GM12874 (cell line): ENCODE measurements around the gene GEMIN7.

Source experiments
- CTCF ChIP-seq: IDR thresholded peaks from 2 replicates; pipeline ENCODE4 v1.5.1; 2011; ENCODE audit warnings: low read depth, mild to moderate bottlenecking, control low read depth, low read length, moderate library complexity; ENCODE audit not compliant: insufficient read depth

GEMIN7 gene

GRCh38 chr19:45117167-45117594, 38.1 kb downstream of the GEMIN7 start:
- no peak for TF ChIP-seq CTCF

- TF ChIP-seq CTCF, result no peak
These were observed 38.6 kb downstream of the GEMIN7 start for GRCh38 chr19:45117671-45118070.

GRCh38 chr19:45118106-45118505, 39.0 kb downstream of the GEMIN7 start:
- no peak for TF ChIP-seq CTCF

- TF ChIP-seq CTCF, result no peak
These were observed 40.5 kb downstream of the GEMIN7 start for GRCh38 chr19:45119582-45119981.

- no peak for TF ChIP-seq CTCF
These were observed 42.8 kb downstream of the GEMIN7 start for GRCh38 chr19:45121827-45122345.

- TF ChIP-seq CTCF, result no peak
These were observed 43.8 kb downstream of the GEMIN7 start for GRCh38 chr19:45122832-45123231.

- no peak for TF ChIP-seq CTCF
These were observed 44.4 kb downstream of the GEMIN7 start for GRCh38 chr19:45123440-45123850.

- TF ChIP-seq CTCF, result no peak
These were observed 45.0 kb downstream of the GEMIN7 start for GRCh38 chr19:45124021-45124420.
